K562 (cell line): ENCODE results near the gene FAM187B. TPM values are rescaled to one million over a fixed set of nuclear protein-coding genes. Genes with fewer than 3 reads are reported as not detected.

ENCODE experiments used
- BACH1 ChIP-seq: fragments of 200-800 bp; sonication (Bioruptor generic); IDR thresholded peaks from 2 replicates; pipeline ENCODE4 v1.6.1; 2016; ENCODE audit warnings: missing genetic modification characterization, missing compliant biosample characterization
- BCL6 ChIP-seq: fragments of 250-450 bp; sonication (Bioruptor Pico); IDR thresholded peaks from 2 replicates; pipeline ENCODE4 v1.4.0; 2020
- BCOR ChIP-seq: fragments of 450-650 bp; IDR thresholded peaks from 2 replicates; pipeline ENCODE4 v1.6.1; 2016
- ESRRA ChIP-seq: fragments of 450-650 bp; IDR thresholded peaks from 2 replicates; pipeline ENCODE4 v1.6.1; 2014; ENCODE audit warnings: low read depth, mild to moderate bottlenecking, moderate library complexity, borderline replicate concordance
- IRF2 ChIP-seq: sonication (generic); formaldehyde crosslinking; IDR thresholded peaks from 2 replicates; pipeline ENCODE4 v1.8.1; 2022; ENCODE audit warnings: mild to moderate bottlenecking, missing genetic modification reagents
- LEF1 ChIP-seq: fragments of 450-650 bp; IDR thresholded peaks from 2 replicates; pipeline ENCODE4 v1.6.1; 2016; ENCODE audit warnings: mild to moderate bottlenecking
- MAFG ChIP-seq: fragments of 450-650 bp; conservative IDR thresholded peaks from 2 replicates; pipeline ENCODE4 v1.6.1; 2016; ENCODE audit warnings: missing genetic modification characterization, missing compliant biosample characterization
- MYC ChIP-seq, 2 experiments: fragments of 250-450 bp in 1 of 2; sonication (Bioruptor Pico) in 1 of 2; IDR thresholded peaks; 2 replicates each; pipeline versions ENCODE4 v1.5.1 to v1.6.1; 2012 to 2021; ENCODE audit warnings: low read depth in 2 of 2, borderline replicate concordance in 1 of 2, improper control_type of control experiment in 1 of 2, low read length in 1 of 2, mild to moderate bottlenecking in 1 of 2, moderate library complexity in 1 of 2
- NFRKB ChIP-seq: fragments of 450-650 bp; IDR thresholded peaks from 2 replicates; pipeline ENCODE4 v1.6.1; 2016; ENCODE audit warnings: low read depth
- NFXL1 ChIP-seq: fragments of 450-650 bp; formaldehyde crosslinking; IDR thresholded peaks from 2 replicates; pipeline ENCODE4 v1.4.0; 2021; ENCODE audit warnings: mild to moderate bottlenecking
- NR4A1 ChIP-seq, 2 experiments: fragments of 250-450 bp in 1 of 2; fragments of 450-650 bp in 1 of 2; sonication (Bioruptor Pico) in 1 of 2; IDR thresholded peaks; 2 replicates each; pipeline versions ENCODE4 v1.4.0 to v1.6.1; 2016 to 2020; ENCODE audit warnings: mild to moderate bottlenecking in 2 of 2, missing compliant biosample characterization in 1 of 2, missing genetic modification characterization in 1 of 2, moderate library complexity in 1 of 2
- PCBP1 ChIP-seq: fragments of 200-400 bp; formaldehyde crosslinking; IDR thresholded peaks from 2 replicates; pipeline ENCODE4 v1.6.1; 2018; ENCODE audit warnings: mild to moderate bottlenecking, low read depth, low read length; ENCODE audit not compliant: poor library complexity, severe bottlenecking
- PHF8 ChIP-seq: fragments of 200-600 bp; sonication (generic); IDR thresholded peaks from 2 replicates; pipeline ENCODE4 v1.6.1; 2012; ENCODE audit warnings: mixed run types, mild to moderate bottlenecking, inconsistent platforms, low read length, moderate library complexity, borderline replicate concordance
- RBM14 ChIP-seq: fragments of 200-400 bp; formaldehyde crosslinking; IDR thresholded peaks from 2 replicates; pipeline ENCODE4 v1.6.1; 2018; ENCODE audit warnings: low read depth, mild to moderate bottlenecking, low read length, moderate library complexity, borderline replicate concordance; ENCODE audit not compliant: insufficient read depth
- SMAD3 ChIP-seq: fragments of 450-650 bp; formaldehyde crosslinking; conservative IDR thresholded peaks from 2 replicates; pipeline ENCODE4 v1.4.0; 2020; ENCODE audit warnings: mild to moderate bottlenecking
- SMARCB1 ChIP-seq: IDR thresholded peaks from 2 replicates; pipeline ENCODE4 v1.6.1; 2011; ENCODE audit warnings: improper control_type of control experiment, low read depth; ENCODE audit not compliant: insufficient read length
- TAF9B ChIP-seq: fragments of 450-650 bp; IDR thresholded peaks from 2 replicates; pipeline ENCODE4 v1.6.1; 2018; ENCODE audit warnings: mild to moderate bottlenecking; ENCODE audit not compliant: partially characterized antibody
- TEAD2 ChIP-seq: fragments of 450-650 bp; IDR thresholded peaks from 2 replicates; pipeline ENCODE4 v1.6.1; 2016; ENCODE audit warnings: missing genetic modification characterization, control low read depth, missing compliant biosample characterization
- ZNF174 ChIP-seq: fragments of 250-450 bp; sonication (Bioruptor Pico); IDR thresholded peaks from 2 replicates; pipeline ENCODE4 v1.4.0; 2020; ENCODE audit warnings: mild to moderate bottlenecking
- ZNF398 ChIP-seq: fragments of 250-450 bp; sonication (Bioruptor Pico); IDR thresholded peaks from 2 replicates; pipeline ENCODE4 v1.8.0; 2021; ENCODE audit warnings: moderate library complexity, mild to moderate bottlenecking, inconsistent platforms
- ZNF444 ChIP-seq: fragments of 250-450 bp; sonication (Bioruptor Pico); IDR thresholded peaks from 2 replicates; pipeline ENCODE4 v1.4.0; 2020; ENCODE audit warnings: mild to moderate bottlenecking, moderate library complexity
- ZNF445 ChIP-seq: fragments of 250-450 bp; sonication (Bioruptor Pico); IDR thresholded peaks from 2 replicates; pipeline ENCODE4 v1.4.0; 2020; ENCODE audit warnings: low read depth, mild to moderate bottlenecking, moderate library complexity
- ZNF57 ChIP-seq: fragments of 450-650 bp; formaldehyde crosslinking; IDR thresholded peaks from 2 replicates; pipeline ENCODE4 v1.4.0; 2020; ENCODE audit warnings: mild to moderate bottlenecking, moderate library complexity
- ZNF717 ChIP-seq: fragments of 250-450 bp; sonication (Bioruptor Pico); IDR thresholded peaks from 2 replicates; pipeline ENCODE4 v1.5.0; 2021
- ZNF740 ChIP-seq, 3 experiments: fragments of 200-800 bp in 1 of 3; sonication (Bioruptor generic) in 1 of 3; sonication (generic) in 1 of 3; formaldehyde crosslinking in 1 of 3; IDR thresholded peaks; 2 replicates each; pipeline versions ENCODE4 v1.6.1 to v1.8.0; 2016 to 2022; ENCODE audit warnings: mild to moderate bottlenecking in 2 of 3, missing compliant biosample characterization in 2 of 3, missing genetic modification characterization in 2 of 3, missing genetic modification reagents in 1 of 3
- polyA plus RNA-seq, 8 experiments: library from polyadenylated mRNA; depleted of rRNA in 4 of 8; stranded (reverse) in 5 of 8; unstranded in 3 of 8; fragments of >200 nt; fragmentation: Nextera tagmentation in 2 of 8; fragmentation: Illumina TruSeq in 1 of 8; extraction: Ambion mirVana in 2 of 8; extraction: Trizol in 1 of 8; gene quantifications; 2 replicates each; pipeline versions ENCODE4 v1.2.1 to v1.2.3, GENCODE V29; 2011 to 2014; ENCODE audit warnings: inconsistent platforms in 1 of 8, missing spikeins in 1 of 8
- total RNA-seq, 7 experiments: library from RNA; depleted of rRNA in 6 of 7; stranded (reverse); fragments of >200 nt in 6 of 7; fragmentation: Illumina TruSeq in 2 of 7; extraction: Trizol in 2 of 7; gene quantifications; 2 replicates each; pipeline versions ENCODE4 v1.2.1 to v1.2.3, GENCODE V29; 2011 to 2021; ENCODE audit warnings: low replicate concordance in 1 of 7

Gene FAM187B
- total and polyA plus RNA-seq, 9 of the 15 experiments (the other 6 are each of a cell fraction or from before 2014, with no cell fraction given): 0.04 to 0.09 TPM; not detected in 7

- peak; percentile 94 for TF ChIP-seq BCL6 (CRISPR knock-in tag)
- no peak for TF ChIP-seq ZNF174 (CRISPR knock-in tag)
- no peak for TF ChIP-seq RBM14
- peak; percentile 98 for TF ChIP-seq SMARCB1
- peak; percentile 43 for TF ChIP-seq ESRRA
- TF ChIP-seq ZNF57: peak; percentile 33
- peak; percentile 83 for TF ChIP-seq ZNF444
- TF ChIP-seq ZNF398 (CRISPR knock-in tag): peak; percentile 72; the same call in 1 of the 2 replicates
- no peak for TF ChIP-seq MYC (IDR thresholded peaks at IDR 0.05; ENCODE audit: low read depth, low read length)
- peak; percentile 97 for TF ChIP-seq MYC (CRISPR knock-in tag; IDR thresholded peaks at IDR 0.05; ENCODE audit: borderline replicate concordance, low read depth)
- TF ChIP-seq ZNF740 (CRISPR knock-in tag; IDR thresholded peaks at IDR 0.05): no peak
- TF ChIP-seq ZNF740 (tag; IDR thresholded peaks at IDR 0.05): peak in 1 of 2 experiments; percentile 96; a peak in 2 of 4 replicates
- TF ChIP-seq ZNF445 (CRISPR knock-in tag): peak; percentile 82; the same call in 1 of the 2 replicates
- peak; percentile 95 for TF ChIP-seq SMAD3 (CRISPR knock-in tag)
- peak; percentile 93; the same call in 1 of the 2 replicates for TF ChIP-seq ZNF717 (CRISPR knock-in tag)
- TF ChIP-seq TEAD2: peak; percentile 92
- TF ChIP-seq PHF8: peak; percentile 51; the same call in 1 of the 2 replicates
- no peak for TF ChIP-seq IRF2 (CRISPR knock-in tag)
- TF ChIP-seq BACH1 (tag): peak; percentile 94
- peak; percentile 73; the same call in 1 of the 2 replicates for TF ChIP-seq LEF1
- no peak for TF ChIP-seq TAF9B
- no peak for TF ChIP-seq PCBP1
- TF ChIP-seq NFRKB: peak; percentile 78; the same call in 1 of the 2 replicates
- peak; percentile 98; the same call in 1 of the 2 replicates for TF ChIP-seq NR4A1 (CRISPR knock-in tag; IDR thresholded peaks at IDR 0.05)
- TF ChIP-seq NR4A1 (tag; IDR thresholded peaks at IDR 0.05): peak; percentile 99
- TF ChIP-seq NFXL1 (CRISPR knock-in tag): peak; percentile 95
- TF ChIP-seq BCOR: peak; percentile 97
- TF ChIP-seq MAFG: peak; percentile 45
Measured at GRCh38 chr19:35204799-35205732, 23.5 kb downstream of the FAM187B start (continued).
